ENCODE results near the gene UFD1.
"Not testable (repeated sequence)": the region's sequence is repeated elsewhere in the genome, so short reads cannot be mapped to it uniquely, and the experiment has no call there.

UFD1 gene

GRCh38 chr22:19447330-19448075 lies 31.5 kb downstream of the UFD1 start, which contains the start of gene C22orf39:
C22orf39 (minus strand) TSS chr22:19447711; CDS start chr22:19447688, 23 bp downstream.
- peak; percentile 60 to 85 for DNase-seq

DNA sequence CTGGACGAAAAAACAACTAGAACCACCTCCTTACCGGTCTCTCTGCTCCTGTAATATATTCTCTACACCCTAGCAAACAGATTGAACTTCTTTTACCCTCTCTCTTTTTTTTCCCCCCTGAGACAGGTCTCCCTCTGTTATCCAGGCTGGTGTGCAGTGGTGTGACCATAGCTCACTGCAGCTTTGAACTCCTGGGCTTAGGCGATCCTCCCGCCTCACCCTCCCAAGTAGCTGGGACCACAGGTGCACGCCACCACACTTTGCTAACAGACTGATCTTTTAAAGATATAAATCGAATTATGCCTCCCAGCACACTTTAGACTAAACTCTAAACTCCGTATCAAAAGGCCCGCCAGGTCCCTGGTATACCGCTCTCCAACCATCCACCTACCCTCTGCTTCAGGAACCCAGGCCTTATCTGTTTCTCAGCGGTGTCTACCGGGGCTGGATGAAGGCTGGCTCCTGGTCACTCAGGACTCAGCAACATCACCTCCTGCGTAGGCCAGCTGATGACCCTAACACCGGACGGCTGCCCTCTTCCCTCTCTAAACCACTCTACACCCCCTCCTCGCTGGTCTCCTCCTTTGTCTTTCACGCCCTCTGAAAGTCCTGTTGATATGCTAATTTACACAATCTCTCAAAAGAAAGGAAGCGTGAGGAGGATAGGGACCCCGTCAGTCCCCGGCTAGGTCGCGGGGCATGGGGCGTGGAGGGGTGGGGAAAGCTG lies 32.2 kb downstream of the UFD1 start:
- no peak for DNase-seq

DNA sequence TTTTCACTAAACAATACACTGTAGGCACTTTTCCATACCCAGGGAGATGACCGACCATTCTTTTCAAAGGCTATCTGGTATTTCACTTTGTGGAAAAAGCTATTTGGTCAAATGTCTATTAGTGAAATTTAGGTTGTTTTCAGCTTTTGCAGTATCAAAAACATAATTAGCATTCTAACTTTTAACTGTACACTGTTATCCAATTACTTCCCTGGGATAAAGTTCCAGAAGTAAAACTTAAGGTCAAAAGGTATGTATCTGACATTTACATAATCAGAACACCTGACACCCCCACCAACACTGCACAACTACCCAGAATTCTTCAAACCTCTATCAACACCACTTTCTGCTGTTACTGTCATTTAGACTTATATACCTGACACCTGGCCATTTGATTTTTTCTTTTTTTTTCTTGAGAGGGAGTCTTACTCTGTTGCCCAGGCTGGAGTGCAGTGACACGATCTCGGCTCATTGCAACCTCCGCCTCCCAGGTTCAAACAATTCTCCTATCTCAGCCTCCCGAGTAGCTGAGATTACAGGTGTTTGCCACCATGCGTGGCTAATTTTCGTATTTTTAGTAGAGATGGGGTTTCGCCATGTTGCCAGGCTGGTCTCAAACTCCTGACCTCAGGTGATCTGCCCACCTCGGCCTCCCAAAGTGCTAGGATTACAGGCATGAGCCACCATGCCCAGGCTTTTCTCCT lies 33.6 kb downstream of the UFD1 start:
- DNase-seq: not testable (repeated sequence)

GRCh38 chr22:19443544-19444211 lies 35.3 kb downstream of the UFD1 start:
- no peak for DNase-seq

DNA sequence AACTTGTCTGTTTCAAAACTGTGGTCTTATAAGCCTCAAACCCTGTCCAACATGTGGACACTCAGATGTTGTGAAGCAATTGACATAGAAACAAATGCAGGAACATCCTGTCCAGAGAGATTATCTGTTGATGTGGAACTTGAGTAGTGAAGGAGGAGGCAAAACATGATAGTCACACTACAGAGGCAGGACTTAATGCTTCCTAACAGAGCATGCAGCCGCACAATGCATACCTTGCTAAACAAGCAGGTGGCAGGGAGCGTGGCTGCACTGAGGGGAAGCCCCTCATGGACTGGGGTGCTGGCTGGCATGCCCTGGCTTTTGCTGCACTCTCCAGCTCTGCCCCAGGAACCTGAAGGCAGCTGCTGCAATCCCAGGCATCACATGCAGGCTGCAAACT lies 36.8 kb downstream of the UFD1 start:
- no peak for DNase-seq

GRCh38 chr22:19440411-19441195 lies 38.4 kb downstream of the UFD1 start:
- DNase-seq: no peak

- no peak for DNase-seq
Observed at GRCh38 chr22:19438298-19438697, 40.7 kb downstream of the UFD1 start.

DNA sequence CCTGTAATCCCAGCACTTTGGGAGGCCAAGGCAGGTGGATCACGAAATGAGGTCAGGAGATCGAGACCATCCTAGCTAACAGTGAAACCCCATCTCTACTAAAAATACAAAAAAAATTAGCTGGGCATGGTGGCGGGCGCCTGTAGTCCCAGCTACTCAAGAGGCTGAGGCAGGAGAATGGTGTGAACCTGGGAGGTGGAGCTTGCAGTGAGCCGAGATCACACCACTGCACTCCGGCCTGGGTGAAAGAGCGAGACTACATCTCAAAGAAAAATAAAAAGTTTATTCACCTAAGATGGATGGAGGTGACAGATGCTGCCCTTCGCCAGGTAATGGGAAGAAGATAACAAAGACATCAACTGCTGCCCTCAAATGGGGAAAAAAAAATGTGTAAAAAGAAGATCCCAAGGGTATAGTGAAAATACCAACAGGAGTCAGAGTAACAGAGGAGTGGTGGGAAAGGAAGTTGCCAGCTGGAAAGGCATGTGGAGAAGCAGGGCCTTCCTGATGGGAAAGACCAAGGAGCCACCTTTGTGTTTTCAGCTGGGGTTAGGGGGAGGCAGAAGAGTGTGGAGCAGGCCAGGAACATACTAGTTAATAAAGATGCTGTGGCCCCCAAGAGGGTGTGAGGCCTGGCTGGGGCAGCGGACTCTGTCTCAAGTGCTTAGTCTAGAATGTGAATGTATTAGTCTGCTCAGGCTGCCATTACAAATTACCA lies 42.4 kb downstream of the UFD1 start:
- DNase-seq: not testable (repeated sequence)

DNA sequence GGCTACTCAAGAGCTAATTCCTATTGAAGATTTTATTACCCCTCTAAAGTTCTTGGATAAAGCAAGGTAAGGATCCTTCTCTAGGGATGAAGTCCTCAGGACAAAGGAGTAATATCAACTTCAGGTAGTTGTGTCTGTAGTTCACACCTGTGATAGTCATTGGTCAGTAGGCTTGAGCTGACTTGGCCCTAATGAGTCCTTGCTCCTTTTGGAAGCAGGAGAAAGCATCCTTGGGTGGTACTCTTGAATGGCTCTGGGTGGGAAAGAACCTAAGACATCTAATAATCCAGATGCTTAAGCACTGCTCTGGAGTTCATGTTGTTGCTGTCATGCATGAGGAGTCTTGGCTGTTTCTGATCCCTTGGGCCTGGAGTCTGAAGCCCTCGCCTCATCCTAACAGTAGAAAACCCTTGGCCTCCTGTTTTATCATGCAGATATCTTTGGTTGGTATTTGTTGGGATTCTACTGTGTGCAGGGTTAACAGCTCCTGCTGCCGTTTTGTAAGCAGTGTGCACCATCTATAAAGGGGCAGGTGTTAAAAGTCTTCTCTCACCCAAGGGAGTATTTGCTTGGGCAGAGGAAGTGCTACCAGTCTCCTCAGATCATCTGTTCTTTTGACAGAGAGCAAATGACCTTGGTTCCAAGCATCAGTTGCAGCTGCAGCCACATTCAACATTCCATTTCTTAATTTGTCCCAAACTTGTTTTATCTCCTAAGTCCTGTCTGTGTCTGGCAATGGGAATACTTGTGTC lies 44.0 kb downstream of the UFD1 start:
- DNase-seq: no peak

- no peak for DNase-seq
Observed at GRCh38 chr22:19434401-19434800, 44.6 kb downstream of the UFD1 start.

- DNase-seq: peak in 1 of 2 experiments; percentile 55
Observed at GRCh38 chr22:19432133-19432851, 46.7 kb downstream of the UFD1 start, which contains the start of gene MRPL40. MRPL40 (plus strand) TSS chr22:19432545; CDS start chr22:19432555, 10 bp downstream.

- DNase-seq: peak in 1 of 2 experiments; percentile 21
Observed at GRCh38 chr22:19431649-19432132, 47.3 kb downstream of the UFD1 start, which contains the start of gene HIRA. HIRA (minus strand) TSS chr22:19431733; CDS start chr22:19431476, 257 bp downstream.

GRCh38 chr22:19430890-19431541 lies 48.0 kb downstream of the UFD1 start:
- DNase-seq: no peak

- DNase-seq: no peak
Observed at GRCh38 chr22:19429950-19430889, 48.8 kb downstream of the UFD1 start.

GRCh38 chr22:19424186-19424500 lies 54.9 kb downstream of the UFD1 start:
- DNase-seq: no peak

DNA sequence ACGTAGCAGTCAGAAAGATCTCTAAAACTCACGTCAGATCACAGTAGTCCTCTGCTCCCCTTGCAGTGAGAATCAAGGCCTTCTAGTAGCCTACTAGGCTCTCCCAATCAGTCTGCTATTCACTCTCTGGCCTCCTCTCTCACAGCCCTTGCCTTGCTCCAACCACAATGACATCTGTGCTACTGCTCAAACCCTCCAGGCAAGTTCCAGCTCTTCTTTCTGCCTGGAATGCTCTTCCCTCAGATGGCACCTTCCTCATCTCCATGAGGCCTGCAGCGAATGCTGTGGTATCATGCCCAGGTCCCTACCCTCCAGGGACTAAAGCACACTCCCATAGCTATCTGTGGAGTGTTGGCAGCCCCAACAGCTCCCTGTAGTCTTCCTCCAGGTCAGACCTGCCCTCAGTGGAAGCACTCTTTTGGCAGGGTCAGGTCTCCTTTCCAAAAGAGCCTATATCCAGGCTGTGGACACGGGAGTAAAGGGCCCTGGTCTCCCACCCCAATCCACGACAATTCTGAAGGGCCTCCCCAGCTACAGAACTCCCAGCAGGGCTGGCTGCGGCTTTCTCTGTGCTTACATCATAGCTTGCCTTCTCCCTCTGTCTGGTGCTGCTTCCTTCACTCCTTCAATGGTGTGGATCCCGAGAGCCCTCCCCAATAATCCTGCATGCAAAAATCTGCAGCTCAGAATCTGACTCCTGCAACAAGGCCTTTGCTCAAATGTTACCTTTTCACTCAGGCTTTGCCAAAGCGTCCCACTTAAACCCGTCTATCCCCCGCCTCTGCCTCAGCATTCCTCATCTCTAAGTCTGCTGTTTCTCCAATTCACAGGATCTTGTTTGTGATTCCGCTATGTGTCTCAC lies 56.3 kb downstream of the UFD1 start:
- no peak for DNase-seq

GRCh38 chr22:19420321-19420720 lies 58.7 kb downstream of the UFD1 start:
- no peak for DNase-seq

Measured in cerebellar nuclear complex (tissue), 1 donor.